Endothelial cell of umbilical vein (primary cell): ENCODE data around the gene HK1. TPM values are rescaled to one million over a fixed set of nuclear protein-coding genes. Genes with fewer than 3 reads are reported as not detected.

Experiments
- BruUV-seq: library from RNA; stranded (reverse); fragments of 400-500 nt; replicated peaks from 2 replicates; lab custom pipeline; 2021; lab: Mats Ljungman, UMichigan
- CTCF ChIA-PET: fragments of 300-600, 350-600 bp; sonication (Branson Sonifier 250); formaldehyde crosslinking; loops from one replicate; lab custom pipeline; 2021; ENCODE audit warnings: antibody characterized with exemption, inconsistent platforms; lab: Charles Lee
- POLR2A ChIA-PET: fragments of 300-600, 350-600 bp; sonication (Branson Sonifier 250); formaldehyde crosslinking; loops from one replicate; lab custom pipeline; 2021; ENCODE audit warnings: antibody characterized with exemption, inconsistent platforms; lab: Charles Lee
- DNase-seq: peaks from one replicate; pipeline ENCODE4 v3.0.0-alpha.2; 2011; ENCODE audit warnings: low read depth, low spot score
- FAIRE-seq: peaks from 2 replicates; lab custom pipeline; 2011; peaks lifted over from hg19 to GRCh38; lab: Jason Lieb, UNC
- H2AFZ ChIP-seq: 2 replicates; pipeline ENCODE4 v1.6.0; 2012; ENCODE audit warnings: low read depth, low read length, control low read depth, inconsistent platforms
- H3K27ac ChIP-seq: 2 replicates; pipeline ENCODE4 v1.5.1; 2011; ENCODE audit warnings: low read depth, mild to moderate bottlenecking, control low read depth, low read length, moderate library complexity; ENCODE audit not compliant: insufficient read depth
- H3K27me3 ChIP-seq, 2 experiments: 2 replicates each; pipeline versions ENCODE4 v1.6.0 to v1.6.1; 2011; ENCODE audit warnings: low read length in 2 of 2, mixed read lengths in 1 of 2; ENCODE audit not compliant: control insufficient read depth in 2 of 2, insufficient read depth in 2 of 2
- H3K36me3 ChIP-seq, 2 experiments: 2 replicates in 1 of 2; 3 replicates in 1 of 2; pipeline ENCODE4 v1.5.1; 2011; ENCODE audit warnings: low read length in 2 of 2, mild to moderate bottlenecking in 1 of 2, moderate library complexity in 1 of 2; ENCODE audit not compliant: control insufficient read depth in 2 of 2, insufficient read depth in 2 of 2; ENCODE audit errors: extremely low read depth in 1 of 2
- H3K4me1 ChIP-seq: 3 replicates; pipeline ENCODE4 v1.5.1; 2011; ENCODE audit warnings: mild to moderate bottlenecking, low read length; ENCODE audit not compliant: control insufficient read depth, insufficient read depth; ENCODE audit errors: extremely low read depth
- H3K4me2 ChIP-seq: 2 replicates; pipeline ENCODE4 v1.6.1; 2011; ENCODE audit warnings: low read length, control low read depth, mixed read lengths; ENCODE audit not compliant: insufficient read depth
- H3K4me3 ChIP-seq, 3 experiments: fragments of 200-600 bp in 1 of 3; sonication (generic), shearing (Covaris generic) in 1 of 3; replicated peaks in 1 of 3; 2 replicates each; pipeline ENCODE4 v1.5.1; 2011 to 2016; ENCODE audit warnings: control low read depth in 3 of 3, low read length in 3 of 3, mild to moderate bottlenecking in 2 of 3, inconsistent platforms in 1 of 3, low read depth in 1 of 3, moderate library complexity in 1 of 3; ENCODE audit not compliant: insufficient read depth in 1 of 3
- H3K79me2 ChIP-seq: 2 replicates; pipeline ENCODE4 v1.6.0; 2012; ENCODE audit warnings: low read length, inconsistent platforms; ENCODE audit not compliant: control insufficient read depth, insufficient read depth
- H3K9ac ChIP-seq: replicated peaks from 2 replicates; pipeline ENCODE3; 2011; ENCODE audit warnings: low read length, control low read depth; ENCODE audit not compliant: insufficient read depth; ENCODE audit errors: extremely low read depth
- H3K9me1 ChIP-seq: replicated peaks from 3 replicates; pipeline ENCODE4 v1.6.0; 2011; ENCODE audit warnings: mild to moderate bottlenecking, low read length; ENCODE audit not compliant: control insufficient read depth, insufficient read depth; ENCODE audit errors: extremely low read depth
- H3K9me3 ChIP-seq: replicated peaks from 2 replicates; pipeline ENCODE4 v1.5.1; 2012; ENCODE audit warnings: low read length, inconsistent platforms; ENCODE audit not compliant: control insufficient read depth, insufficient read depth
- H4K20me1 ChIP-seq: replicated peaks from 2 replicates; pipeline ENCODE3; 2011; ENCODE audit warnings: mild to moderate bottlenecking, low read length; ENCODE audit not compliant: control insufficient read depth, insufficient read depth; ENCODE audit errors: extremely low read depth
- EZH2 ChIP-seq: IDR thresholded peaks from 2 replicates; pipeline ENCODE4 v1.6.1; 2012; ENCODE audit warnings: borderline replicate concordance, low read depth, mild to moderate bottlenecking, moderate library complexity, low read length, inconsistent platforms; ENCODE audit not compliant: severe bottlenecking
- FOS ChIP-seq: IDR thresholded peaks from 2 replicates; pipeline ENCODE4 v1.6.1; 2011; ENCODE audit warnings: mild to moderate bottlenecking, low read length, moderate library complexity, borderline replicate concordance; ENCODE audit not compliant: insufficient read depth
- GATA2 ChIP-seq: IDR thresholded peaks from 2 replicates; pipeline ENCODE4 v1.7.0; 2011; ENCODE audit warnings: low read depth, mild to moderate bottlenecking, moderate library complexity, mixed read lengths, low read length; ENCODE audit not compliant: insufficient read length, insufficient read depth
- JUN ChIP-seq: IDR thresholded peaks from 2 replicates; pipeline ENCODE4 v1.6.1; 2011; ENCODE audit warnings: borderline replicate concordance, low read depth; ENCODE audit not compliant: insufficient read length, insufficient read depth
- MYC ChIP-seq: IDR thresholded peaks from one replicate; pipeline ENCODE4 v1.6.1; 2011; ENCODE audit warnings: mild to moderate bottlenecking, low read depth, low read length
- POLR2A ChIP-seq: IDR thresholded peaks from 2 replicates; pipeline ENCODE4 v1.6.1; 2012; ENCODE audit warnings: low read depth, mild to moderate bottlenecking, control low read depth, low read length
- dilution Hi-C: fragments of 300-500 bp; cut with MboI; formaldehyde crosslinking; loops from one replicate; pipeline ENCODE4 v1.15.0; 2019; ENCODE audit warnings: low sequenced_read_pairs; ENCODE audit not compliant: extremely low pct_ligation_motif_present
- intact Hi-C: fragments of 100-400 bp; cut with micrococcal nuclease; formaldehyde crosslinking; loops from one replicate; pipeline ENCODE4 v1.10.0; 2022
- polyA plus RNA-seq, 4 experiments: library from polyadenylated mRNA; depleted of rRNA in 3 of 4; stranded (reverse) in 3 of 4; unstranded in 1 of 4; fragments of >200 nt; gene quantifications; 2 replicates each; pipeline versions ENCODE4 v1.2.1 to v1.2.3, GENCODE V29; 2011 to 2012; ENCODE audit warnings: missing spikeins in 1 of 4
- total RNA-seq: library from RNA; stranded (reverse); gene quantifications from 2 replicates; pipeline ENCODE4 v1.2.3, GENCODE V29; 2021
- TF ChIP-seq, protein P1 (sequence below): IDR thresholded peaks from 2 replicates; pipeline ENCODE4 v1.6.1; 2011; ENCODE audit not compliant: insufficient read depth, insufficient read length
- TF ChIP-seq, protein P2 (sequence below), 2 donors: IDR thresholded peaks; 1 replicate in 1 of 2; 2 replicates in 1 of 2; pipeline ENCODE4 v1.5.1; 2011; ENCODE audit warnings: low read length in 2 of 2, mild to moderate bottlenecking in 2 of 2, moderate library complexity in 2 of 2, control low read depth in 1 of 2, inconsistent platforms in 1 of 2, low read depth in 1 of 2; ENCODE audit not compliant: insufficient read depth in 1 of 2; ENCODE audit errors: extremely low read depth in 1 of 2

HK1 gene
- total and polyA plus RNA-seq, 2 donors (not counting 3 experiments of a cell fraction or from before 2014, with no cell fraction given), result 50.8 to 121 TPM

DNA sequence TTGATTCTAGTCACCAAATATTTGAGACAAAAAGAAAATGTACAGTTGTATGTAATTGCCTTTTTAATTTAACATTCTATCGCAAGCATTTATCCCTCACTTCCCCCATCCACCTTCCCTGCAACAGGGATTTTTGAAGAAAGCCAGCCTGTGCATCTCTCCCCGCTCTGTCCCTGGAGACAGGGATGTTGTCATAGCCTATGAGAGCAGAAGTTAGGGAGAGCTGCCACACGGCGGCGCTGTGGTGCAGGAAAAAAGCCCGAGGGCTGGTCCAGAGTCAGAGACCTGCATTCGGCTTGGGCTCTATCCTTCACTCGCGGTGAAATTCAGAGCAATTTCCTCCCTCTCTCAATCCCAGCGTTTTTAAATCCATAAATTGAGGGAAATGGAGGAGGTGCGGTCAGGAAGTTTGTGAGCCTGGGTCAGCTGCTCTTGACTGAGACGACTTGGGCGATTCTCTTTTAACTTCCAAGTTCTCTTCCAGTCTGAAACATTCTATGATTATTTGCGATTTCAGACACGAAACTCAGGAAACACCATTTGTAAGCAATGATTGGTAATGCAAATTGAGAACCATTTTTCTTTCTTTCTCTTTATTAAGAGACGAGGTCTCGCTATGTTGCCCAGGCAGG, 40.7 kb upstream of the HK1 start:
- ChIA-PET POLR2A (no interaction called here), CTCF (interaction anchor here (1.4 to 6.5 kb wide), 5 partner anchors 16 to 171 kb away, joined by 3 to 103 read pairs (median 8); no protein-coding TSS in a partner anchor)
- no peaks in the 10 kb centered on the region for H3K9me3 ChIP-seq
- DNase-seq (peak; percentile 81), FAIRE-seq (peak; percentile 93)
- no peaks in the 10 kb centered on the region for H4K20me1 ChIP-seq
- peaks cover 16% of the 10 kb centered on the region for H3K4me1 ChIP-seq
- no peak overlapping the region for H3K4me3 ChIP-seq
- no peaks in the 10 kb centered on the region for H3K79me2 ChIP-seq
- TF ChIP-seq, protein P1, sequence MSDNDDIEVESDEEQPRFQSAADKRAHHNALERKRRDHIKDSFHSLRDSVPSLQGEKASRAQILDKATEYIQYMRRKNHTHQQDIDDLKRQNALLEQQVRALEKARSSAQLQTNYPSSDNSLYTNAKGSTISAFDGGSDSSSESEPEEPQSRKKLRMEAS, result no peak
- TF ChIP-seq JUN (no peak), GATA2 (no peak), FOS (no peak), MYC (no peak), EZH2 (no peak), POLR2A (no peak)
- TF ChIP-seq, protein P2, sequence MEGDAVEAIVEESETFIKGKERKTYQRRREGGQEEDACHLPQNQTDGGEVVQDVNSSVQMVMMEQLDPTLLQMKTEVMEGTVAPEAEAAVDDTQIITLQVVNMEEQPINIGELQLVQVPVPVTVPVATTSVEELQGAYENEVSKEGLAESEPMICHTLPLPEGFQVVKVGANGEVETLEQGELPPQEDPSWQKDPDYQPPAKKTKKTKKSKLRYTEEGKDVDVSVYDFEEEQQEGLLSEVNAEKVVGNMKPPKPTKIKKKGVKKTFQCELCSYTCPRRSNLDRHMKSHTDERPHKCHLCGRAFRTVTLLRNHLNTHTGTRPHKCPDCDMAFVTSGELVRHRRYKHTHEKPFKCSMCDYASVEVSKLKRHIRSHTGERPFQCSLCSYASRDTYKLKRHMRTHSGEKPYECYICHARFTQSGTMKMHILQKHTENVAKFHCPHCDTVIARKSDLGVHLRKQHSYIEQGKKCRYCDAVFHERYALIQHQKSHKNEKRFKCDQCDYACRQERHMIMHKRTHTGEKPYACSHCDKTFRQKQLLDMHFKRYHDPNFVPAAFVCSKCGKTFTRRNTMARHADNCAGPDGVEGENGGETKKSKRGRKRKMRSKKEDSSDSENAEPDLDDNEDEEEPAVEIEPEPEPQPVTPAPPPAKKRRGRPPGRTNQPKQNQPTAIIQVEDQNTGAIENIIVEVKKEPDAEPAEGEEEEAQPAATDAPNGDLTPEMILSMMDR (IDR thresholded peaks at IDR 0.05; ENCODE audit: extremely low read depth in 1 of 2, insufficient read depth in 1 of 2, low read depth in 1 of 2, low read length in 2 of 2), result peak; percentile 81 to 90
- dilution Hi-C loops, result loop anchor here (25.0 kb wide), 1 partner anchor 150 kb away; no protein-coding TSS in a partner anchor
- no peaks in the 10 kb centered on the region for H3K36me3 ChIP-seq
- H3K9ac ChIP-seq, result no peak overlapping the region
- H2AFZ ChIP-seq, result peak overlapping the region; percentile 89
- peak overlapping the region; percentile 72 for H3K4me2 ChIP-seq
- intact Hi-C loops, result loop anchor here (1.0 to 10.0 kb wide), 7 partner anchors 33 to 407 kb away; no protein-coding TSS in a partner anchor
- no peaks in the 10 kb centered on the region for H3K27me3 ChIP-seq
- no TSS peak for BruUV-seq
- H3K27ac ChIP-seq, result no peak overlapping the region
- no peaks in the 10 kb centered on the region for H3K9me1 ChIP-seq
